GM12878 (cell line): ENCODE results near the gene GNG12. TPM values are rescaled to one million over a fixed set of nuclear protein-coding genes. Genes with fewer than 3 reads are reported as not detected.
A peak's percentile ranks its signal among the peaks of the same experiment; 100 is the strongest.

Experiments used
- ATAC-seq: fragments of 200-7000 bp; cut with Tn5 transposase; 3 replicates; pipeline ENCODE4 v1.9.1; 2020; ENCODE audit warnings: mild to moderate bottlenecking, moderate library complexity
- BruUV-seq: library from RNA; stranded (reverse); fragments of 400-500 nt; replicated peaks from 2 replicates; lab custom pipeline; 2021; lab: Mats Ljungman, UMichigan
- CTCF ChIA-PET: fragments of 300-600 bp; sonication (Branson Sonifier 250); formaldehyde crosslinking; extraction: SDS; loops from one replicate; lab custom pipeline; 2021; ENCODE audit warnings: inconsistent platforms; lab: Yijun Ruan, JAX
- POLR2A ChIA-PET: fragments of 350-600 bp; formaldehyde crosslinking; extraction: SDS; loops from one replicate; lab custom pipeline; 2021; ENCODE audit warnings: inconsistent platforms; lab: Charles Lee
- RAD21 ChIA-PET: fragments of 300-600 bp; sonication (Branson Sonifier 250); formaldehyde crosslinking; loops from one replicate; lab custom pipeline; 2023; ENCODE audit warnings: antibody characterized with exemption; ENCODE audit not compliant: unreplicated experiment; lab: Charles Lee
- SMC1A ChIA-PET: fragments of 300-600 bp; sonication (Branson Sonifier 250); formaldehyde crosslinking; loops from one replicate; lab custom pipeline; 2023; ENCODE audit not compliant: unreplicated experiment, uncharacterized antibody; lab: Charles Lee
- DNase-seq: peaks from one replicate; pipeline ENCODE4 v3.0.0-alpha.2; 2011; ENCODE audit warnings: low read depth, low spot score
- FAIRE-seq: peaks from 3 replicates; lab custom pipeline; 2011; peaks lifted over from hg19 to GRCh38; lab: Jason Lieb, UNC
- H2AFZ ChIP-seq: 2 replicates; pipeline ENCODE4 v1.6.0; 2011; ENCODE audit warnings: low read depth, low read length, control low read depth; ENCODE audit not compliant: control insufficient read depth
- H3K27ac ChIP-seq: 2 replicates; pipeline ENCODE4 v1.5.1; 2011; ENCODE audit warnings: control low read depth; ENCODE audit not compliant: control insufficient read depth, insufficient read depth
- H3K27me3 ChIP-seq, 2 experiments: replicated peaks in 1 of 2; 2 replicates each; pipeline versions ENCODE4 v1.6.0 to v1.6.1; 2011; ENCODE audit warnings: low read length in 1 of 2; ENCODE audit not compliant: control insufficient read depth in 2 of 2, insufficient read depth in 2 of 2
- H3K36me3 ChIP-seq, 2 experiments: 2 replicates each; pipeline ENCODE4 v1.5.1; 2011; ENCODE audit warnings: low read length in 1 of 2; ENCODE audit not compliant: control insufficient read depth in 2 of 2, insufficient read depth in 2 of 2
- H3K4me1 ChIP-seq: 2 replicates; pipeline ENCODE4 v1.6.1; 2011; ENCODE audit warnings: mild to moderate bottlenecking, low read length, moderate library complexity, mixed read lengths; ENCODE audit not compliant: control insufficient read depth, insufficient read depth
- H3K4me2 ChIP-seq: 2 replicates; pipeline ENCODE4 v1.6.0; 2011; ENCODE audit warnings: control low read depth; ENCODE audit not compliant: control insufficient read depth, insufficient read depth
- H3K4me3 ChIP-seq: fragments of 200-600 bp; sonication (generic); 2 replicates; pipeline ENCODE4 v1.5.1; 2016
- H3K79me2 ChIP-seq: 2 replicates; pipeline ENCODE4 v1.6.0; 2011; ENCODE audit warnings: low read length; ENCODE audit not compliant: control insufficient read depth, insufficient read depth
- H3K9ac ChIP-seq: 2 replicates; pipeline ENCODE4 v1.8.0; 2011; ENCODE audit warnings: low read length, control low read depth, mixed read lengths; ENCODE audit not compliant: control insufficient read depth, insufficient read depth
- H3K9me3 ChIP-seq: replicated peaks from 3 replicates; pipeline ENCODE4 v1.5.1; 2011; ENCODE audit warnings: mild to moderate bottlenecking, low read length; ENCODE audit not compliant: control insufficient read depth, insufficient read depth
- H4K20me1 ChIP-seq: 2 replicates; pipeline ENCODE4 v1.6.0; 2011; ENCODE audit not compliant: control insufficient read depth, insufficient read depth
- CBX5 ChIP-seq: sonication (generic); IDR thresholded peaks from 2 replicates; pipeline ENCODE4 v1.6.1; 2016; ENCODE audit warnings: low read depth, moderate library complexity, mild to moderate bottlenecking, inconsistent platforms
- IKZF1 ChIP-seq: fragments of 450-650 bp; conservative IDR thresholded peaks from 2 replicates; pipeline ENCODE4 v1.6.1; 2017; ENCODE audit warnings: antibody characterized with exemption, mild to moderate bottlenecking
- POU2F2 ChIP-seq: IDR thresholded peaks from 3 replicates; pipeline ENCODE4 v1.6.1; 2011; ENCODE audit warnings: low read depth, mild to moderate bottlenecking, low read length, borderline replicate concordance
- WGBS: methylation state at CpG from one replicate; pipeline ENCODE4 v1.1.6; 2016; ENCODE audit warnings: low lambda C conversion rate; ENCODE audit not compliant: insufficient replicate concordance, insufficient coverage; ENCODE audit errors: missing lambda C conversion rate; 5-methylcytosine and 5-hydroxymethylcytosine counted together
- in situ Hi-C: fragments of 300-500 bp; cut with MboI; formaldehyde crosslinking; loops from 9 replicates; pipeline ENCODE4 v1.14.3; 2018; ENCODE audit warnings: mixed read lengths
- intact Hi-C: fragments of 100-400 bp; cut with micrococcal nuclease; formaldehyde crosslinking; loops from one replicate; pipeline ENCODE4 v1.14.2; 2022; ENCODE audit not compliant: unreplicated experiment
- polyA plus RNA-seq, 11 experiments: library from polyadenylated mRNA; depleted of rRNA in 4 of 11; unstranded in 6 of 11; stranded (reverse) in 5 of 11; fragments of >200 nt; fragmentation: Nextera tagmentation in 4 of 11; fragmentation: Illumina TruSeq in 1 of 11; extraction: Ambion mirVana in 4 of 11; extraction: Trizol in 1 of 11; gene quantifications; 1 replicate in 1 of 11; 2 replicates in 10 of 11; pipeline versions ENCODE4 v1.2.1 to v1.2.3, GENCODE V29; 2011 to 2016; ENCODE audit warnings: inconsistent platforms in 2 of 11, missing spikeins in 2 of 11, low read depth in 1 of 11
- total RNA-seq, 4 experiments: library from RNA; depleted of rRNA in 3 of 4; stranded (reverse); fragments of >200 nt in 3 of 4; fragmentation: Illumina TruSeq in 1 of 4; extraction: Trizol in 1 of 4; gene quantifications; 2 replicates each; pipeline versions ENCODE4 v1.2.1 to v1.2.3, GENCODE V29; 2013 to 2021
- TF ChIP-seq, protein P1 (sequence below): fragments of 150-350 bp; IDR thresholded peaks from 2 replicates; pipeline ENCODE4 v1.6.1; 2014; ENCODE audit warnings: mild to moderate bottlenecking, low read depth, low read length

GNG12 gene
- total and polyA plus RNA-seq, 10 of the 15 experiments (the other 5 are each of a cell fraction or from before 2014, with no cell fraction given), result 0.22 to 32.8 (median 0.35) TPM

DNA sequence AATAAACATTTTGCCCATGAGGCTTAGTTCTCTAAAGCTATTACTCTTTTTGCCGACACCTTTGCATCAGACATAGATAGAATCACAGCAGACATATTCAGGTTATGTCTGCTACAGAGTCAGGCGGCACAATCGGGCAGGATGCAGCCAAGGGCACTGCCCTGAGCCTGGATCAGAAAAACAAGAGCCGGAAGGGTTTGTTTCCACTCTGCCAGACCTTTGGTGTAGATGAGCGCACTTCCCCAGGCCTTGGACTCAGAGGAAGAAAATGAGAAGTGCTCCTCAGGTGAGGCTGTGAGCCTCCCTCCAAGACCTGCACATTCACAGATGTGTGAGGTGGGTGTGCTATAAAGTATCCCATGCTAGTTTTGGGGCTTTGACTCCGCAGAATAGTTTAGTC lies 43.7 kb downstream of the GNG12 start:
- TF ChIP-seq, protein P1, sequence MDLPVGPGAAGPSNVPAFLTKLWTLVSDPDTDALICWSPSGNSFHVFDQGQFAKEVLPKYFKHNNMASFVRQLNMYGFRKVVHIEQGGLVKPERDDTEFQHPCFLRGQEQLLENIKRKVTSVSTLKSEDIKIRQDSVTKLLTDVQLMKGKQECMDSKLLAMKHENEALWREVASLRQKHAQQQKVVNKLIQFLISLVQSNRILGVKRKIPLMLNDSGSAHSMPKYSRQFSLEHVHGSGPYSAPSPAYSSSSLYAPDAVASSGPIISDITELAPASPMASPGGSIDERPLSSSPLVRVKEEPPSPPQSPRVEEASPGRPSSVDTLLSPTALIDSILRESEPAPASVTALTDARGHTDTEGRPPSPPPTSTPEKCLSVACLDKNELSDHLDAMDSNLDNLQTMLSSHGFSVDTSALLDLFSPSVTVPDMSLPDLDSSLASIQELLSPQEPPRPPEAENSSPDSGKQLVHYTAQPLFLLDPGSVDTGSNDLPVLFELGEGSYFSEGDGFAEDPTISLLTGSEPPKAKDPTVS, result no peak
- TF ChIP-seq CBX5 (no peak), IKZF1 (peak; percentile 14; the same call in 1 of the 2 replicates), POU2F2 (no peak)
- Histone ChIP-seq H3K9ac (no peak overlapping the region), H3K36me3 (no peaks in the 10 kb centered on the region), H4K20me1 (no peaks in the 10 kb centered on the region), H3K4me2 (no peak overlapping the region), H3K4me3 (no peak overlapping the region), H3K4me1 (no peaks in the 10 kb centered on the region), H2AFZ (no peak overlapping the region), H3K27me3 (no peaks in the 10 kb centered on the region; a peak in 1 of 4 replicates), H3K9me3 (no peaks in the 10 kb centered on the region), H3K27ac (no peak overlapping the region), H3K79me2 (no peaks in the 10 kb centered on the region)
- ATAC-seq (peak; percentile 10; the same call in 2 of the 3 replicates), DNase-seq (no peak), FAIRE-seq (no peak)
- ChIA-PET POLR2A (interaction anchor here (0.9 to 4.0 kb wide), 9 partner anchors 13 to 42 kb away, joined by 3 to 24 read pairs (median 6); no protein-coding TSS in a partner anchor), RAD21 (interaction anchor here (1.1 to 9.5 kb wide), 11 partner anchors 10 to 228 kb away, joined by 3 to 87 read pairs (median 9); no protein-coding TSS in a partner anchor), CTCF (interaction anchor here (0.6 to 3.9 kb wide), 11 partner anchors 9 to 48 kb away, joined by 3 to 36 read pairs (median 3); no protein-coding TSS in a partner anchor), SMC1A (interaction anchor here (1.3 to 12.3 kb wide), 6 partner anchors 10 to 61 kb away, joined by 4 to 389 read pairs (median 16); no protein-coding TSS in a partner anchor)
- 61% methylated on average over 6 of the region's 6 CpGs for WGBS
- BruUV-seq, result no TSS peak
- intact Hi-C loops (no loop called here), in situ Hi-C loops (no loop called here)
